Gastrocnemius medialis (tissue), 4 donors: ENCODE measurements around the gene XPNPEP1. TPM values are rescaled to one million over a fixed set of nuclear protein-coding genes. Genes with fewer than 3 reads are reported as not detected.

Experiments used
- ATAC-seq, 2 donors: fragments of 150-250 bp; one replicate each; pipeline ENCODE4 v1.9.1; 2016
- DNase-seq, 2 donors: peaks; one replicate each; pipeline ENCODE4 v3.0.0-alpha.2; 2019
- H3K27ac ChIP-seq, 4 donors: fragments of 200-600 bp; sonication (generic); 1 replicate in 1 of 4; 2 replicates in 3 of 4; pipeline ENCODE4 v1.5.1; 2016 to 2018; ENCODE audit warnings: mild to moderate bottlenecking in 2 of 4, moderate library complexity in 1 of 4
- H3K27me3 ChIP-seq, 3 donors: fragments of 200-600 bp; sonication (generic) in 2 of 3; 1 replicate in 1 of 3; 2 replicates in 2 of 3; pipeline versions ENCODE4 v1.5.1 to v1.6.0; 2016 to 2019; ENCODE audit warnings: mild to moderate bottlenecking in 1 of 3, moderate library complexity in 1 of 3
- H3K36me3 ChIP-seq, 2 donors: fragments of 200-600 bp; sonication (generic) in 1 of 2; one replicate each; pipeline ENCODE4 v1.5.1; 2017 to 2018
- H3K4me1 ChIP-seq, 2 donors: fragments of 200-600 bp; sonication (generic) in 1 of 2; one replicate each; pipeline ENCODE4 v1.5.1; 2016 to 2017; ENCODE audit warnings: mild to moderate bottlenecking in 2 of 2
- H3K4me3 ChIP-seq, 4 donors: fragments of 200-600 bp; sonication (generic) in 3 of 4; 1 replicate in 1 of 4; 2 replicates in 3 of 4; pipeline ENCODE4 v1.5.1; 2016 to 2019; ENCODE audit warnings: mild to moderate bottlenecking in 2 of 4
- H3K9me3 ChIP-seq, 3 donors: fragments of 200-600 bp; sonication (generic) in 2 of 3; 1 replicate in 1 of 3; 2 replicates in 2 of 3; pipeline ENCODE4 v1.5.1; 2016 to 2019
- POLR2A ChIP-seq, 2 donors: fragments of 450-650 bp; IDR thresholded peaks; one replicate each; pipeline ENCODE4 v1.6.1; 2017; ENCODE audit warnings: antibody characterized with exemption in 2 of 2, mild to moderate bottlenecking in 2 of 2, moderate library complexity in 2 of 2
- in situ Hi-C, 4 donors: fragments of 200-750 bp; cut with MboI; loops; one replicate each; pipeline versions ENCODE4 v1.15.0 to v1.8.0; 2017; ENCODE audit warnings: low sequenced_read_pairs in 4 of 4
- intact Hi-C: fragments of 100-400 bp; cut with DNase I; formaldehyde crosslinking; loops from one replicate; pipeline ENCODE4 v1.15.1; 2023; ENCODE audit warnings: low total_unique reads
- total RNA-seq, 4 donors: library from RNA; depleted of rRNA; stranded (reverse); fragments of >200 nt; gene quantifications; one replicate each; pipeline versions ENCODE4 v1.1.0 to v1.2.3, GENCODE V29; 2016
- TF ChIP-seq, protein P1 (sequence below), 5 experiments: fragments of 450-650 bp in 3 of 5; fragments of 200-600 bp in 2 of 5; sonication (generic) in 2 of 5; IDR thresholded peaks in 4 of 5; conservative IDR thresholded peaks in 1 of 5; 1 replicate in 4 of 5; 2 replicates in 1 of 5; pipeline ENCODE4 v1.5.1; 2016 to 2019; ENCODE audit warnings: antibody characterized with exemption in 5 of 5, mild to moderate bottlenecking in 3 of 5, moderate library complexity in 3 of 5

Gene XPNPEP1
- total RNA-seq, 4 donors from 2014 or later = 39.9 to 72.3 (median 64.0) TPM

DNA sequence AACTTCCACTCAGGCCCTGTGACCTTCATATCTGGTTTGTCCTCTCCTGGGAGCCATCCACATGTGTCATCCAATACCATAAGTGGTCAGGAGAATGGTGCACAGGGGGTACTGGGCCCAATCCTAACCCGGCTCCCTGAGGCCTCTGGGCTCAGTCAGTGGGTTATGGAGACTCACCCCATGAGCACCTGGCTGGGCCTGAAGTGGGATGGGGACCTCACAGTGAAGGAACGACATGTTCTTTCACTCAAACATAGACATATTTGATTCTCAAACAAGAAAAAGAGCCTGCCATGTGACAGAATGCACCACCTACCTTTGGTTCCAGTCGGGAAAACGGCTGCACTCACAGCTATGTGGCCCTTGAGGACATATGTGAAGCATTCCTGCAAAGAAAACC is 51.8 kb downstream of the XPNPEP1 start:
- H3K27me3 ChIP-seq = no peaks in the 10 kb centered on the region
- no peaks in the 10 kb centered on the region for H3K4me1 ChIP-seq
- H3K27ac ChIP-seq = no peak overlapping the region
- no peak for ATAC-seq
- peaks cover 0 to 84% of the 10 kb centered on the region in 2 donors for H3K36me3 ChIP-seq
- in situ Hi-C loops (no loop called here), intact Hi-C loops (no loop called here)
- no peaks in the 10 kb centered on the region for H3K9me3 ChIP-seq
- H3K4me3 ChIP-seq = no peak overlapping the region
- no peak for DNase-seq
- no peak for TF ChIP-seq POLR2A (IDR thresholded peaks at IDR 0.05)
- TF ChIP-seq, protein P1, sequence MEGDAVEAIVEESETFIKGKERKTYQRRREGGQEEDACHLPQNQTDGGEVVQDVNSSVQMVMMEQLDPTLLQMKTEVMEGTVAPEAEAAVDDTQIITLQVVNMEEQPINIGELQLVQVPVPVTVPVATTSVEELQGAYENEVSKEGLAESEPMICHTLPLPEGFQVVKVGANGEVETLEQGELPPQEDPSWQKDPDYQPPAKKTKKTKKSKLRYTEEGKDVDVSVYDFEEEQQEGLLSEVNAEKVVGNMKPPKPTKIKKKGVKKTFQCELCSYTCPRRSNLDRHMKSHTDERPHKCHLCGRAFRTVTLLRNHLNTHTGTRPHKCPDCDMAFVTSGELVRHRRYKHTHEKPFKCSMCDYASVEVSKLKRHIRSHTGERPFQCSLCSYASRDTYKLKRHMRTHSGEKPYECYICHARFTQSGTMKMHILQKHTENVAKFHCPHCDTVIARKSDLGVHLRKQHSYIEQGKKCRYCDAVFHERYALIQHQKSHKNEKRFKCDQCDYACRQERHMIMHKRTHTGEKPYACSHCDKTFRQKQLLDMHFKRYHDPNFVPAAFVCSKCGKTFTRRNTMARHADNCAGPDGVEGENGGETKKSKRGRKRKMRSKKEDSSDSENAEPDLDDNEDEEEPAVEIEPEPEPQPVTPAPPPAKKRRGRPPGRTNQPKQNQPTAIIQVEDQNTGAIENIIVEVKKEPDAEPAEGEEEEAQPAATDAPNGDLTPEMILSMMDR (IDR thresholded peaks at IDR 0.05 in 4 of 5, conservative IDR thresholded peaks at IDR 0.05 in 1 of 5) = no peak

DNA sequence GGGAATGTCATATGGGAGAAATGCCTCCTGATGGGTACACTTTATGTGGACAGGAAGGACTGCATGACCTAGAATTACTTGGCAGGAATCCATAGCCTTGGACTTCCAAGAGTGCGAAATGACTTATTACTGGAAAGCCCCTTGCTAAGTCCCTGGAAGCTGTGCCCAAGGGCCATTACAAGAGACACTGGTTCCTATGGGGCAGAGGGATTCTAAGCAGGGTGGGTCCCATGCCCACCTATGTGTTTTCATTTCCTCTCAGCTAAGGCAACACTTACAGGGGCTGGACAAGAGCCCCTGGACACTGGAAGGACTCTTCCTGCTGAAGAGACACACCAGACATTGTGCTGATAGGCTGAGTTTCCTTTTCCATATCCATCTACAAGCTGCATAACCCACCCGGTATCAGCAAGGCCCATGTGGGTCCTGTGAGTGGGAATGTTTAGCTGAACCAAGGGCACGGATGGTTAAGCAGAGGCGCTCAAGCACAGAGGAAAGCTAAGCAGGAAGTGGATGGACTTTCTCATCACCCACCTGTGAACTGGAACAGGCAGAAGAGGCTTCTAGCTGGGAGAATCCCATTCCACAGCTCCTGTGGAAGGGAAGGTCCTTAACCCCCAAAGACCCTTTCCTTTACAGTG is 56.2 kb downstream of the XPNPEP1 start:
- TF ChIP-seq, protein P1 (IDR thresholded peaks at IDR 0.05 in 4 of 5, conservative IDR thresholded peaks at IDR 0.05 in 1 of 5) = no peak
- TF ChIP-seq POLR2A (IDR thresholded peaks at IDR 0.05) = no peak
- Histone ChIP-seq H3K9me3 (no peaks in the 10 kb centered on the region), H3K27me3 (no peaks in the 10 kb centered on the region), H3K36me3 (peaks cover 0 to 83% of the 10 kb centered on the region in 2 donors), H3K4me1 (no peaks in the 10 kb centered on the region), H3K27ac (no peak overlapping the region), H3K4me3 (no peak overlapping the region)
- ATAC-seq (no peak), DNase-seq (no peak)
- in situ Hi-C loops = no loop called here
- intact Hi-C loops = no loop called here

GRCh38 chr10:109866168-109866994 is 56.9 kb downstream of the XPNPEP1 start:
- Histone ChIP-seq H3K27me3 (no peaks in the 10 kb centered on the region), H3K4me3 (no peak overlapping the region), H3K36me3 (peaks cover 0 to 81% of the 10 kb centered on the region in 2 donors), H3K4me1 (no peaks in the 10 kb centered on the region), H3K9me3 (no peaks in the 10 kb centered on the region), H3K27ac (no peak overlapping the region)
- DNase-seq (no peak), ATAC-seq (no peak)
- in situ Hi-C loops = no loop called here
- no peak for TF ChIP-seq POLR2A (IDR thresholded peaks at IDR 0.05)
- TF ChIP-seq, protein P1 (IDR thresholded peaks at IDR 0.05 in 4 of 5, conservative IDR thresholded peaks at IDR 0.05 in 1 of 5) = no peak
- intact Hi-C loops = no loop called here

DNA sequence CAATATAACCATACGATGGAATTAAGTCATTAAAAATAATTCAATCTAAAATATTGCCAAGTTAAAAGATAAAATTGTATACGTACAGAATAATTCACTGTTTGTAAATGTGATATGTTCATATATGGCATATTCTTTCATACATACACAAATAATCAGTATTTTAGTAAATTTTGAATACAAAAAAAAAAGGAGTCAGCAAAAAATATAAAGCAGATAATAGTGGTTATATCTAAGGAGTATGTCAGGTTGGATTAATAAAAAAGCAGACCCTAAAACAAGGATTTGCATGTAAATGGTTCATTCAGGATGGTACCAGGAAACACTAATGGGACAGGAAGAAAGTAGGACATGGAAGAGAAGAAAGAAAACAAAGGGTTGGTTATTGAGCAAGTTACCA is 59.5 kb downstream of the XPNPEP1 start:
- TF ChIP-seq, protein P1 (IDR thresholded peaks at IDR 0.05 in 4 of 5, conservative IDR thresholded peaks at IDR 0.05 in 1 of 5) = no peak
- TF ChIP-seq POLR2A (IDR thresholded peaks at IDR 0.05) = no peak
- intact Hi-C loops = no loop called here
- no peak overlapping the region for H3K27ac ChIP-seq
- no peak overlapping the region for H3K4me3 ChIP-seq
- no peaks in the 10 kb centered on the region for H3K27me3 ChIP-seq
- in situ Hi-C loops = no loop called here
- ATAC-seq = no peak
- peaks cover 0 to 59% of the 10 kb centered on the region in 2 donors for H3K36me3 ChIP-seq
- no peaks in the 10 kb centered on the region for H3K9me3 ChIP-seq
- H3K4me1 ChIP-seq = no peaks in the 10 kb centered on the region
- no peak for DNase-seq
